ENCODE data around the gene TUNAR.

DNA sequence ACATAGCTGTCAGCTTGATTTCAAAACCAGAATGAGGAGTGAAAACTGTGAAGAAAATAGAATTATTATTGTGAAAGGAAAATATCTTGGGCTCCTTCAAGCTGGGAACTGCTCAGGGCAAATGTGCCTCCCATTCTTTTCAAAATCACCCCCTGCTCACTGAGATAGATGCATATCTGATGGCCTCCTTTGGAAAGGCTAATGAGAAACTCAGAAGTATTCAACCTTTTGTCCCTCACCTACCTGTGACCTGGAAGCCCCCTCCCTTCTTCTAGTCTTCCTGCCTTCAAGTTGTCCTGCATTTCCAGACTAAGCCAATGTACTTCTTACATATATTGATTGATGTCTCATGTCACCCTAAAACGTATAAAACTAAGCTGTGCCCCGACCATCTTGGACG is 81.5 kb downstream of the TUNAR start:
- TF ChIP-seq POLR2A (IDR thresholded peaks at IDR 0.05), result no peak
- TF ChIP-seq, protein P1, sequence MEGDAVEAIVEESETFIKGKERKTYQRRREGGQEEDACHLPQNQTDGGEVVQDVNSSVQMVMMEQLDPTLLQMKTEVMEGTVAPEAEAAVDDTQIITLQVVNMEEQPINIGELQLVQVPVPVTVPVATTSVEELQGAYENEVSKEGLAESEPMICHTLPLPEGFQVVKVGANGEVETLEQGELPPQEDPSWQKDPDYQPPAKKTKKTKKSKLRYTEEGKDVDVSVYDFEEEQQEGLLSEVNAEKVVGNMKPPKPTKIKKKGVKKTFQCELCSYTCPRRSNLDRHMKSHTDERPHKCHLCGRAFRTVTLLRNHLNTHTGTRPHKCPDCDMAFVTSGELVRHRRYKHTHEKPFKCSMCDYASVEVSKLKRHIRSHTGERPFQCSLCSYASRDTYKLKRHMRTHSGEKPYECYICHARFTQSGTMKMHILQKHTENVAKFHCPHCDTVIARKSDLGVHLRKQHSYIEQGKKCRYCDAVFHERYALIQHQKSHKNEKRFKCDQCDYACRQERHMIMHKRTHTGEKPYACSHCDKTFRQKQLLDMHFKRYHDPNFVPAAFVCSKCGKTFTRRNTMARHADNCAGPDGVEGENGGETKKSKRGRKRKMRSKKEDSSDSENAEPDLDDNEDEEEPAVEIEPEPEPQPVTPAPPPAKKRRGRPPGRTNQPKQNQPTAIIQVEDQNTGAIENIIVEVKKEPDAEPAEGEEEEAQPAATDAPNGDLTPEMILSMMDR (IDR thresholded peaks at IDR 0.05 in 4 of 5, conservative IDR thresholded peaks at IDR 0.05 in 1 of 5), result no peak

Measured in gastrocnemius medialis (tissue), 4 donors.